Esophagus muscularis mucosa (tissue), 4 donors: ENCODE data around the gene ERCC6L2. TPM values are rescaled to one million over a fixed set of nuclear protein-coding genes. Genes with fewer than 3 reads are reported as not detected.

ENCODE experiments used
- DNase-seq: peaks from one replicate; pipeline ENCODE4 v3.0.0-alpha.2; 2017; ENCODE audit errors: extremely low spot score
- H3K27ac ChIP-seq, 4 donors: fragments of 200-600 bp; sonication (generic); replicated peaks in 1 of 4; 1 replicate in 3 of 4; 2 replicates in 1 of 4; pipeline ENCODE4 v1.5.1; 2016 to 2019; ENCODE audit warnings: mild to moderate bottlenecking in 1 of 4
- H3K27me3 ChIP-seq, 4 donors: fragments of 200-600 bp; sonication (generic); one replicate each; pipeline versions ENCODE4 v1.5.1 to v1.6.0; 2016 to 2019
- H3K36me3 ChIP-seq, 4 donors: fragments of 200-600 bp; sonication (generic); one replicate each; pipeline ENCODE4 v1.5.1; 2016 to 2019
- H3K4me1 ChIP-seq, 4 donors: fragments of 200-600 bp; sonication (generic); one replicate each; pipeline ENCODE4 v1.5.1; 2016 to 2019
- H3K4me3 ChIP-seq, 4 donors: fragments of 200-600 bp; sonication (generic); 1 replicate in 2 of 4; 2 replicates in 2 of 4; pipeline ENCODE4 v1.5.1; 2016 to 2019; ENCODE audit warnings: mild to moderate bottlenecking in 4 of 4, moderate library complexity in 1 of 4
- H3K9me3 ChIP-seq, 4 donors: fragments of 200-600 bp; sonication (generic); 1 replicate in 3 of 4; 2 replicates in 1 of 4; pipeline ENCODE4 v1.5.1; 2016 to 2019
- EP300 ChIP-seq: sonication (generic); formaldehyde crosslinking; IDR thresholded peaks from one replicate; pipeline ENCODE4 v1.6.1; 2017; ENCODE audit warnings: antibody characterized with exemption
- POLR2A ChIP-seq: fragments of 450-650 bp; IDR thresholded peaks from one replicate; pipeline ENCODE4 v1.6.1; 2017; ENCODE audit warnings: antibody characterized with exemption, moderate library complexity, mild to moderate bottlenecking, low read depth
- POLR2AphosphoS5 ChIP-seq, 2 donors: sonication (generic); formaldehyde crosslinking; IDR thresholded peaks; one replicate each; pipeline ENCODE4 v1.6.1; 2017; ENCODE audit warnings: antibody characterized with exemption in 2 of 2
- WGBS: methylation state at CpG from one replicate; pipeline ENCODE4 v1.1.5; 2018; 5-methylcytosine and 5-hydroxymethylcytosine counted together
- intact Hi-C: fragments of 100-400 bp; cut with DNase I; formaldehyde crosslinking; loops from one replicate; pipeline ENCODE4 v1.15.1; 2023
- total RNA-seq, 4 donors: library from RNA; depleted of rRNA; stranded (reverse); fragments of >200 nt; gene quantifications; one replicate each; pipeline versions ENCODE4 v1.1.0 to v1.2.1, GENCODE V29; 2016
- TF ChIP-seq, protein P1 (sequence below), 3 experiments: fragments of 200-600 bp in 2 of 3; fragments of 450-650 bp in 1 of 3; sonication (generic) in 2 of 3; IDR thresholded peaks; one replicate each; pipeline ENCODE4 v1.5.1; 2017 to 2019; ENCODE audit warnings: antibody characterized with exemption in 3 of 3, mild to moderate bottlenecking in 2 of 3, moderate library complexity in 1 of 3

ERCC6L2 gene
- total RNA-seq, 4 donors from 2014 or later = 78.1 to 96.4 (median 86.5) TPM

DNA sequence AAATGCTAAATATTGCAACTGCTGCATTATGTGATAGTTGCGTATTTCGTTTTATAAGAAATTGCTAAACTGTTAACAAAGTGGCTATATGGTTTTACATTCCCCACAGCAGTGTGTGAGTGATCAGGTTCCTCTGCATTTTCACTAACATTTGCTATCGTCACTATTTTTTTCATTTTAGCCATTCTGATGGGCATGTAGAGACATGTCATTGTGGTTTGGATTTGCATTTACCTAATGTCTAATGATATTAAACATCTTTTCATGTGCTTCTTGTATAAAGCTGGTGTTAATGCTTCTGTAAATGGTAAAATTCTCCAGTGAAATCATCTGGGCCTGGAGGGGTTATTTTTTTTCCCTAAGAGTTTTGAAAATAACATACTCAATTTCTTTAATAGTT is 61.6 kb downstream of the ERCC6L2 start:
- no peak overlapping the region for H3K4me3 ChIP-seq
- H3K36me3 ChIP-seq = peaks cover 9 to 71% (median 39%) of the 10 kb centered on the region in 4 donors
- H3K27ac ChIP-seq = no peak overlapping the region
- intact Hi-C loops = no loop called here
- H3K4me1 ChIP-seq = no peaks in the 10 kb centered on the region
- DNase-seq = no peak
- no peaks in the 10 kb centered on the region for H3K27me3 ChIP-seq
- WGBS = 100% methylated on average over 3 of the region's 3 CpGs
- peaks cover 0 to 6% (median 0%) of the 10 kb centered on the region in 4 donors for H3K9me3 ChIP-seq
- TF ChIP-seq POLR2AphosphoS5 (IDR thresholded peaks at IDR 0.05) = no peak
- no peak for TF ChIP-seq POLR2A
- no peak for TF ChIP-seq EP300

DNA sequence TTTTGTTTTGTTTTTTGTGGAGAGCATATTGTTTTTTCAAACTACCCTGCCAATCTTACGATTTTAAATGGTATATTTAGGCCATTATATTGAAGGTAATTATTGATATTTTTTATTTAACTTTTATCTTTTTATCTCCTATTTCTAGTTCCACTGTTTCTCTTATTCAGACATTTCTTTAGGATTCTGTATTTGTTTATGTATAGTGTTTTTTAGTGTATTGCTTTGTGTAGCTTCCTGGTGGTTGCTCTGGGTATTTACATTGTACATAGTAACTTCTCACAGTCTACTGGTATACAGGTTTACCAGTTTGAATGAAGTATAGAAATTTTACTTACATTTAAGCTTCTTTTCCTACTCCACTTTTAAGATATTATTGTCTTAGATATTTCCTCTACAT is 63.2 kb downstream of the ERCC6L2 start:
- Histone ChIP-seq H3K27me3 (no peaks in the 10 kb centered on the region), H3K4me3 (no peak overlapping the region), H3K27ac (no peak overlapping the region), H3K4me1 (no peaks in the 10 kb centered on the region), H3K36me3 (peaks cover 8 to 71% (median 31%) of the 10 kb centered on the region in 4 donors), H3K9me3 (peaks cover 0 to 6% (median 0%) of the 10 kb centered on the region in 4 donors)
- intact Hi-C loops = no loop called here
- TF ChIP-seq, protein P1, sequence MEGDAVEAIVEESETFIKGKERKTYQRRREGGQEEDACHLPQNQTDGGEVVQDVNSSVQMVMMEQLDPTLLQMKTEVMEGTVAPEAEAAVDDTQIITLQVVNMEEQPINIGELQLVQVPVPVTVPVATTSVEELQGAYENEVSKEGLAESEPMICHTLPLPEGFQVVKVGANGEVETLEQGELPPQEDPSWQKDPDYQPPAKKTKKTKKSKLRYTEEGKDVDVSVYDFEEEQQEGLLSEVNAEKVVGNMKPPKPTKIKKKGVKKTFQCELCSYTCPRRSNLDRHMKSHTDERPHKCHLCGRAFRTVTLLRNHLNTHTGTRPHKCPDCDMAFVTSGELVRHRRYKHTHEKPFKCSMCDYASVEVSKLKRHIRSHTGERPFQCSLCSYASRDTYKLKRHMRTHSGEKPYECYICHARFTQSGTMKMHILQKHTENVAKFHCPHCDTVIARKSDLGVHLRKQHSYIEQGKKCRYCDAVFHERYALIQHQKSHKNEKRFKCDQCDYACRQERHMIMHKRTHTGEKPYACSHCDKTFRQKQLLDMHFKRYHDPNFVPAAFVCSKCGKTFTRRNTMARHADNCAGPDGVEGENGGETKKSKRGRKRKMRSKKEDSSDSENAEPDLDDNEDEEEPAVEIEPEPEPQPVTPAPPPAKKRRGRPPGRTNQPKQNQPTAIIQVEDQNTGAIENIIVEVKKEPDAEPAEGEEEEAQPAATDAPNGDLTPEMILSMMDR (IDR thresholded peaks at IDR 0.05) = peak in 1 of 3 experiments; percentile 31
- TF ChIP-seq EP300 = no peak
- 91% methylated on average over 1 of the region's 1 CpG for WGBS
- DNase-seq = no peak

DNA sequence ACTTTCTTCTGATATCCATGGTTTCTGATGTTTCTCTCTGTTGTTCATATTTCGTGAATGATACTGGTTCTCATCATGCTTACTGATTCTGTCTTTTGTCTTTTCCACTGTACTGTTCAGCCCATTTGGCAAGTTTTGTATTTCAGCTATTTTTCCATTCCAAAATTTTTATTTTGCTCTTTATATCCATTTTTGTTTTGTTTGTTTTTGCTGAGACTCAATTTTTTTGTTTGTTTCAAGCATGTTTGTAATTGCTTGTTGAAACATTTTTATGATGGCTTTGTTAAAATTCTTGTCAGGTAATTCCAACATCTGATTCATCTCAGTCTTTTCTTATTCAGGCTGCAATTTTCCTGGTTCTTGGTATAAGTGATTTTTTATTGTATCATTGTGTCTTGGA is 64.0 kb downstream of the ERCC6L2 start:
- peaks cover 0 to 6% (median 0%) of the 10 kb centered on the region in 4 donors for H3K9me3 ChIP-seq
- no peak for DNase-seq
- no peak overlapping the region for H3K4me3 ChIP-seq
- no peaks in the 10 kb centered on the region for H3K4me1 ChIP-seq
- 97% methylated on average over 1 of the region's 1 CpG for WGBS
- no peak overlapping the region for H3K27ac ChIP-seq
- no peak for TF ChIP-seq EP300
- TF ChIP-seq, protein P1 (IDR thresholded peaks at IDR 0.05) = no peak
- TF ChIP-seq POLR2A = no peak
- TF ChIP-seq POLR2AphosphoS5 (IDR thresholded peaks at IDR 0.05) = no peak
- H3K36me3 ChIP-seq = peaks cover 5 to 71% (median 32%) of the 10 kb centered on the region in 4 donors
- no peaks in the 10 kb centered on the region for H3K27me3 ChIP-seq
- intact Hi-C loops = no loop called here

DNA sequence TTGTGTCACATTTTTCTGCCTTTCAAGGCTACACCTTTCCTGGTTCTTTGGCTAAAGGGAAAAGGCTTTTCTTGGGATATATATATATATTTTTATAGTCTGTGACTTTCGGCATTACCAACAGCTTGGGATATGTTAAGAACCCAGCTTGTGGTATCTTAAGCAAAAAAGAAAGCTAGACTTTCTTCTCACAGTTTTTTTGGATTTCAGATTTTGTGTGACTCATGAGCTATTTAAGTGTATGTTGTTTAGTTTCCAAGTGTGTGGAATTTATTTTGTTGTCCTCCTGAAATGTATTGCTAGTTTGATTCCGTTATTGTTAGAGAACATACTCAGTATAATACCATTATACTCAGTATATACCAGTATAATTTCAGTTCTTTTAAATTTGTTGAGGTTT is 64.8 kb downstream of the ERCC6L2 start:
- peaks cover 4 to 74% (median 31%) of the 10 kb centered on the region in 4 donors for H3K36me3 ChIP-seq
- intact Hi-C loops = no loop called here
- 95% methylated on average over 2 of the region's 2 CpGs for WGBS
- no peak overlapping the region for H3K4me3 ChIP-seq
- no peaks in the 10 kb centered on the region for H3K27me3 ChIP-seq
- peaks cover 0 to 6% (median 0%) of the 10 kb centered on the region in 4 donors for H3K9me3 ChIP-seq
- H3K4me1 ChIP-seq = no peaks in the 10 kb centered on the region
- DNase-seq = no peak
- no peak overlapping the region for H3K27ac ChIP-seq
- TF ChIP-seq POLR2A (no peak), EP300 (no peak), POLR2AphosphoS5 (IDR thresholded peaks at IDR 0.05) (no peak)
- TF ChIP-seq, protein P1 (IDR thresholded peaks at IDR 0.05) = no peak

DNA sequence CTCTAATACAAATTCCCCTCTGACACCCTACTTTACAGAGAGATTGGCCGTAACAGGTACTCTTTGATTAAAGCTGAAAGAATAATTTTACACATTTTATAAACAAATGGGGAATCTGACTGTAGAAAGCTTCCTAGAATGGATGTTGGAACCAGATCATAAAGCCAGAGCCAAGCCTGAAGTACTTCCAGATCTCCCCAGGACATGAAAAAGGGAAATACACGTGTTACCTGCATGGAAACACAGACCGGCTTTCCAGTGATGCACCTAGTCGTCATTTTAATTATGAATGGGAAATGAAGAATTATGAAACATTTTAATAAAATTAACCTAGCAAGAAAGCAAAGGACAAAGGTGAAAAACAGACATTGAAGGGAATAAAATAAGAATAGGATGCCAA is 66.5 kb downstream of the ERCC6L2 start:
- 79% methylated on average over 4 of the region's 4 CpGs for WGBS
- no peak overlapping the region for H3K4me3 ChIP-seq

More for the DNA sequence above, 66.5 kb downstream of the ERCC6L2 start:
- no peak for TF ChIP-seq EP300
- TF ChIP-seq, protein P1 (IDR thresholded peaks at IDR 0.05) = no peak
- no peak for TF ChIP-seq POLR2AphosphoS5 (IDR thresholded peaks at IDR 0.05)
- no peak for TF ChIP-seq POLR2A
- no peak for DNase-seq
- intact Hi-C loops = no loop called here
- peaks cover 0 to 74% (median 37%) of the 10 kb centered on the region in 4 donors for H3K36me3 ChIP-seq
- H3K9me3 ChIP-seq = peaks cover 0 to 6% (median 0%) of the 10 kb centered on the region in 4 donors
- no peaks in the 10 kb centered on the region for H3K27me3 ChIP-seq
- no peak overlapping the region for H3K27ac ChIP-seq
- H3K4me1 ChIP-seq = no peaks in the 10 kb centered on the region
